ENCODE data around the gene ABHD14A.

Gene ABHD14A

DNA sequence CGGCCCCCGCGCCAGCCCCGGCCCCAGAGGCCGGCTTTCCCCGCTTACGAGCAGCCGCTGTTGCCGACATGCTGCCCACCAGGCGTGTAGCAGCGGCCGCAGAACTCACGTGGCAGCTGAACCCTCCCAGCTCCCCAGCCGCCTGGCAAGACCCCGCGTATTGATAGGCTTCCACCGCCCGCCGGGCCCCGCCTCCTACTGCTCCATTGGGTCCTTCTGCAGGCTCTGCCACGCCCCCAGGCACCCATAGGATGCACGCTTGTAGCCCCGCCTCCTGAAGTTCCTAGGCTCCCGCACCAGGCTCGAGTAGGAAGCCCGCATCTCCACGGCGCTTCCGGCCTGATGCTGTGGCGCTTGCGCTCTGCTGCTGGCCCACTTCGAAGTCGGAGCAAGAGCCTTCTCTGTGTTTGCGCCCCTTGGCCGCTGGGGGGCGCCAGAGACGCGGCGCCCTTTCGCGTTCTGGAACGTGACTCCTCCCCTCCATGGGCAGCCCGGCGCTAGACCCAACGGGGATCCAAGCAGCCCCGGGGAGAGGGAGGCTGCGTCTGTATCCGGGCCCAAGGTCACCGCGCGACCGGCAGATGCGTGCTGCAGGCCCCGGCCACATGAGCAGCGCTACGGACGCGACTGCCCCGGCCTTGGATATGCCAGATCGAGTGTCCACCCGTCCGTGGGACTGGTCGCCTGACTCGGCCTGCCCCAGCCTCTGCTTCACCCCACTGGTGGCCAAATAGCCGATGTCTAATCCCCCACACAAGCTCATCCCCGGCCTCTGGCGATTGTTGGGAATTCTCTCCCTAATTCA lies 32.9 kb upstream of the ABHD14A start, which contains the start of the genes PARP3 and RRP9:
Gene PARP3, plus strand, starts transcription at position 566 of the 805 bp plus-strand sequence. CDS start 993 bp downstream, outside the sequence.
Gene RRP9, minus strand, starts transcription at position 107 of the 805 bp plus-strand sequence. Its CDS starts 37 bp downstream, at position 70.
- peak; percentile 99 for DNase-seq

DNA sequence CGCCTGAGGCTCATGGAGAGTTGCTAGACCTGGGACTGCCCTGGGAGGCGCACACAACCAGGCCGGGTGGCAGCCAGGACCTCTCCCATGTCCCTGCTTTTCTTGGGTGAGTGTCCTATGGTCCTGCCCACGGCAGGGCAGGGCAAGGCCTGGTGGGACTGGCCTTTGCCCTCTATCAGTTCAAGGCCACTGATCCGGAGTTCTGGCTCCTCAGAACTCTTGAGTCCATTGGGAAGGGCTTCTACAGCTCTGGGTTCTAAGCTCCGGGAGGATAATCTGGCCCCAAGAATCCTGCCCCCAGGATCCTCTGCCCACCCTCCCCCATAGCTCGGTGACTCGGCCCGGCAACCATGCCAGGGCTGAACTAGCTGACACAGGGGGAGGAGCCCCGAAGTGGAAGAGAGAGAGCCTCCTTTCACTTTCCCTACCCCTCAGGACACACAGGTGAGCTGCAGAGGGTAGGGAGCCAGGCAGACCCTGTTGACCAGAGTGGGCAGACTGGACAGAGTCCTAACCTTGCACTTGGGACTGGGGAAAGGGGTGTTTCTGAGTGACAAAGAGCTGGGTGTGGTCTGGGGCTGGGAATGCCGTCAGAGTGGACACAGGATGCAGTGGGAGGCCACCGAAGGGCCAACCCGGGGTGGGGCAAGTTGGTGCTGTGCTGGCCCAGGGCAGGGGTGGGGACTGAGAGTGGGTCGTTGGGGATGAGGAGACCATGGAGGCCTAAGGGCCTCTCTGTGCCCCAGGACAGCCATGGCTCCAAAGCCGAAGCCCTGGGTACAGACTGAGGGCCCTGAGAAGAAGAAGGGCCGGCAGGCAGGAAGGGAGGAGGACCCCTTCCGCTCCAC lies 32.0 kb upstream of the ABHD14A start:
- DNase-seq = no peak

DNA sequence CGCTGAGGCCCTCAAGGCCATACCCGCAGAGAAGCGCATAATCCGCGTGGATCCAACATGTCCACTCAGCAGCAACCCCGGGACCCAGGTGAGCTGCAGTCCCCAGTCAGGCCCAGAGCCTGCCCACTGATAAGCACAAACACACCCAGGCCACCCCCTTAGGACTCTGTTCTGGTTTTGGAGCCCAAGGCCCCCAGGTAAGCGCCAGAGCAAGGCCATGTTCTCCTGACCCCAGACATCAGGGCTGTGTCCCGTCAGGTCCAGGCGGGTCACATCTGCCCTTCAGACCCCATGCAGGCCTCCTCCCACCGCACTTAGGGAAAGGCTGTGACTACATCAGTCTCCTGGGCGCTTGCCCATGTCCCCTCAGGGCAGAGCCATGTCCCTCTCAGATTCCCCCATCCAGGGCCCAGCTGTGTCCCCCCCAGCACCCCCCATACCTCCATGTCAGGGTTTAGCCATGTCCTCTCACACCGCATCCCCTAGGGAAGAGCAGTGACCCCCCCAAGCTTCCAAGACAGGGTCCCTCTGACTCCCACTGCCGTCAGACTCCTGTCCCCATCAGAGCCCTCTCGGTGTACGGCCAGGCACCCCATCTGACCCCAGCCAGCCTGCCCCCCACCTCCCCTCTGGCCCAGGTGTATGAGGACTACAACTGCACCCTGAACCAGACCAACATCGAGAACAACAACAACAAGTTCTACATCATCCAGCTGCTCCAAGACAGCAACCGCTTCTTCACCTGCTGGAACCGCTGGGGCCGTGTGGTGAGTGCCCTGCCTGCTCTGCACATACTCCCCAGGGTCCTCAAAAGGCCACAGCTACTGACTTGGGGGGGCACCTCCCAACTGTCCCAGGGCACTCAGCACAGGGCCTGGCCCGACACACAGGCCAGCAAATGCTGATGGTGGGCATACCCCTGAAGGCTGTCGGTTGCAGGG lies 31.1 kb upstream of the ABHD14A start:
- DNase-seq = no peak

DNA sequence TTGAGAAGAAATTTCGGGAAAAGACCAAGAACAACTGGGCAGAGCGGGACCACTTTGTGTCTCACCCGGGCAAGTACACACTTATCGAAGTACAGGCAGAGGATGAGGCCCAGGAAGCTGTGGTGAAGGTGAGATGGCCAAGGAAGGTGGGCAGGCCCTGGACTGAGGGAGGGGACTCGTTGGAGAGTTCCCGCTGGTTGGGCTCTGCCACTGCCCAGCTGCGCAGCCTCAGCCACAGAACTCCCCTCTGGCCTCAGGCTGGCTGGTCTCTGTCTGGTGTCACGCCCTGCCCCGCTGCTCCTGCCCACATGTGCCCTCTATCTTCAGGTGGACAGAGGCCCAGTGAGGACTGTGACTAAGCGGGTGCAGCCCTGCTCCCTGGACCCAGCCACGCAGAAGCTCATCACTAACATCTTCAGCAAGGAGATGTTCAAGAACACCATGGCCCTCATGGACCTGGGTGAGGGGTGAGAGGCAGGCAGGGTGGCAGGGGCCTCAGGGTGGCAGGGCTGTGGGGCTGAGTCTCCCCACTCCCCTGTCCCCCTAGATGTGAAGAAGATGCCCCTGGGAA lies 30.3 kb upstream of the ABHD14A start:
- DNase-seq = no peak

DNA sequence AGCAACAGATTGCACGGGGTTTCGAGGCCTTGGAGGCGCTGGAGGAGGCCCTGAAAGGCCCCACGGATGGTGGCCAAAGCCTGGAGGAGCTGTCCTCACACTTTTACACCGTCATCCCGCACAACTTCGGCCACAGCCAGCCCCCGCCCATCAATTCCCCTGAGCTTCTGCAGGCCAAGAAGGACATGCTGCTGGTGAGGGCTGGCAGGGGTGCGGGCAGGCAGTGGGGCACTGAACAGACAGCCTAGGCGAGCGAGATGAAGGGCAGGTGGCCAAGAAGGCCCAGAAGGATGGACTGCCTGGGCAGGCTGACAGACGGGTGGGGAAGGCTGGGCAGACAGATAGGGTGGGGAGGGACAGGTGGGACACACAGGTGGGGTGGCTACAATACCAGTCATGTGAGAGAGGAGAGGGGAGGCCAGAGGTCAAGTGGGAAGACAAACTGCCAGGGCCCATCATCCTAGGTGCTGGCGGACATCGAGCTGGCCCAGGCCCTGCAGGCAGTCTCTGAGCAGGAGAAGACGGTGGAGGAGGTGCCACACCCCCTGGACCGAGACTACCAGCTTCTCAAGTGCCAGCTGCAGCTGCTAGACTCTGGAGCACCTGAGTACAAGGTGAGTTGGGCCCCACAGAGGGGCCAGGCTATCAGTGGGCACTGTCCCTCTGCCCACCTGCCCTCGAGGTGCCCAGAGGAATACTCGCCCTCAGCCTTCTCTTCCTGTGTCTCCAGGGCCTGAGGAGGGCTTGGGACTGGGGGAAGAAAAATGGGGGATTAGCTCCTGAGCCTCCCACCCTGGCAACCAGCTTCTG lies 29.6 kb upstream of the ABHD14A start:
- DNase-seq = no peak

DNA sequence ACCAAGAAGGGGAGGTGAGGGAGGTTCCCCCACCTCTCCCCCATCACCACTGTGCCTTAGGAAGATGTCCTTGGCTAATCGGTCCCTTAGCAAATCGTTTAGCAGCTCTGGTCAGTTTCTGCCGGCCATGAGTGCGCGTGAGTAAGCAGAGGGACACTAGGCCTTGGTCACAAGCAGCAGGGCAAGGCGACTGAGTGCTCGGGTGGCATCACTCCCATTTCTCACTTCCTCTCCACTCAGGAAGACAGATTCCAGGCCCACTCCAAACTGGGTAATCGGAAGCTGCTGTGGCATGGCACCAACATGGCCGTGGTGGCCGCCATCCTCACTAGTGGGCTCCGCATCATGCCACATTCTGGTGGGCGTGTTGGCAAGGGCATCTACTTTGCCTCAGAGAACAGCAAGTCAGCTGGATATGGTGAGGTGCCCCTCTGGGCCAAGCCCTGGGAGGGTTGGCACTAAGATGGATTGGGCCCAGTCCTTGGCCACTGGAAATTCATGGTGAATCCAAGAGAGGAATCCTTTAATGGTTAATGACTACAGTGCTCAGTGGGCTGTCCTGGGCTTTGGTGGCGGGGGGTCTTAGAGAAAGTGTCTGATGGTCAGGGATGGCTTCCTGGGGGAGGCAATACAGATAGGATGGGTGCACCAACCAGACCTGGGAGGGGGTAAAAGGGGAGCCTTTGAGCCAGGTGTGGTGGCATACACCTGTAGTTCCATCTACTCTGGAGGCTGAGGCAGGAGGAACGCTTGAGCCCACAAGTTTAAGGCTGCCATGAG lies 28.7 kb upstream of the ABHD14A start:
- no peak for DNase-seq

DNA sequence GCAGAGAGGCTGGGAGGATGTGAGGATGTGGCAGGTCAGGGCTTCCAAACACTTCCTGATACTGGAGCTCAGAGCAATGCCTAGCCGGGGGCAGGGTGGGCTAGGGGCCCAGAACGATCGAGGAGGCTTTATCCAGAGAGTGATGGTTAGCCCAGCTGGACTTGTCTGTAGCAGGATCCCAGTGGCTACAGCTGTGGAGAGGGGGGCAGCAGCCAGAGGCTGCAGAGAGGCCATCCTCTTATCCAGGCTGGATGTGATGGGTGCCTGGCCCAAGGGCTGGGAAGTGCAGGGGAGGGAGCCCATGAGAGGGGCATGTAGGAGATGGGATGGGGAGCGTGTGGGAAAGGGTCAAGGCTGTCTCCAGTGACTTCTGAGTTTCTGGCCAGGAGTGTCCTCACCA lies 28.1 kb upstream of the ABHD14A start:
- DNase-seq = no peak

DNA sequence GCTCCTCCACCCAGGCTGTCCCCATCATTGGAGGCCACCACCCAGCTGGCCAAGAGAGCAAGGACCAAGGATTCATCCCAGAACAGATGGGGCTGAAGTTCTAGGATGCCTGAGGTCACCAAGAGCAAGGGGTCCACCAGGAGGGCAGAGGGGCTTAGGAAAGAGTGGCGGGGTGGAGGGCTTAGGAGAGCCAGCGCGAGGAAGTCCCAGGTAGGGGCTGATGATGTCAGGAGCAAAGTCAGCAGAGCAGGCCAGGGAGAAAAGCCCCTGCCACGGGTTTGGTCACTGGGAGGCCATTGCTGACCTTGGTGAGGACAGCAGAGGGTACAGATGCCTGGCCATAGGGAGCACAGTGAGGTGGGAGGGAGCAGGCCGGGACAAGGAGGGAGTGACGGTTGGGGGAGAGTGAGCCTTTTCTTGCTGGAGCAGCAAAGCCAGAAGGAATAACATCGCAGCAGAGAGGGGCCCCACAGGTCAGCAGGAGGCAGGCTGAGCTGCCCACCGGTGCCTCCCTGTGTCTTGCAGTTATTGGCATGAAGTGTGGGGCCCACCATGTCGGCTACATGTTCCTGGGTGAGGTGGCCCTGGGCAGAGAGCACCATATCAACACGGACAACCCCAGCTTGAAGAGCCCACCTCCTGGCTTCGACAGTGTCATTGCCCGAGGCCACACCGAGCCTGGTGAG lies 27.5 kb upstream of the ABHD14A start:
- DNase-seq = no peak

DNA sequence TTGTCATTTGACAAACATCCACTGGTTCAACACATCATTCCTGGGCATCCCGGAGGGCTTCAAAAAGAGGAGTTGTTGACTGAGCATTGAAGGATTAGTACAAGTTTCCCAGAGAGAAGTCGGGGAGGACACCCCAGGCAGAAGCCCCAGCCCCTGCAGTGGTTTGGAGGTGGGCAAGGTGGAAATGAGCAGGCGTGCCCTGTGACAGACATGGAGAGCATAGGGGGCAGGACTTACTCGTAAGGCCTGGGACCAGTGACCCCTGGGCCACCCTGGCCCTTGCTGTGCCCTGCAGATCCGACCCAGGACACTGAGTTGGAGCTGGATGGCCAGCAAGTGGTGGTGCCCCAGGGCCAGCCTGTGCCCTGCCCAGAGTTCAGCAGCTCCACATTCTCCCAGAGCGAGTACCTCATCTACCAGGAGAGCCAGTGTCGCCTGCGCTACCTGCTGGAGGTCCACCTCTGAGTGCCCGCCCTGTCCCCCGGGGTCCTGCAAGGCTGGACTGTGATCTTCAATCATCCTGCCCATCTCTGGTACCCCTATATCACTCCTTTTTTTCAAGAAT lies 26.8 kb upstream of the ABHD14A start:
- no peak for DNase-seq

DNA sequence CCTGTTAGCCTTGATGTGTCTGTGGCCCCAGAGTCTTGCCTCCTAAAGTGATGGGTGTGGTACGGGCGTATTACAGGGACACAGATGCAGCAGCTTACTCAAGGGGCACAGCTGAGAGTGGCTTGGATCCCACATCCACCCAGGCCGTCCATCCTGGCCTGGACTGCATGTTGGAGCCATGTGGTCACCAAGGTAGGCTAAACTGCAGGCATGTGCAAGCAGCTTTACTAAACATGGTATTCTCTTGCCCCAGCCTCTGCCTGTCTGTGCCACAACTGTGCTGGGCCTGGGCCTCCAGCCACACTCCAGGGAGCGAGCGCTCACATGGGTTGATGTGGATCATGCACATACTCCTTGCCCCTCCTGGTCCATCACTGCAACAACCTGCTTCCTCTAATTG lies 25.7 kb upstream of the ABHD14A start:
- DNase-seq = no peak

DNA sequence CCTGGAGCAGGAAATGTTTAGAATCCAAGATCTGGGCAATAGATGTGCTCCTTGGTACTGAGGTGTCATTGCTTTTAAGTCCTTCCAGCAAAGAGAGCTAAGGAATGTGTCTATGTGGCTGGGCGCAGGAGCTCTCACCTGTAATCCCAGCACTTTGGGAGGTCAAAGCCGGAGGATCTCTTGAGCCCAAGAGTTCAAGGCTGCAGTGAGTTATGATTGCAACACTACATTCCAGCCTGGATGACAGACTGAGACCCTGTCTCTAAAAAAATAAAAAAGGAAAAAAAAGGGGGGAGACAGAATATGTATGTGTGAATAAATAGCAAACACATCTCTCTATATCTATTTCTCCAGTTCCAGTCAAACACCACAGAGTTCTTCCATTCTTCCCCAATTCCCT lies 24.0 kb upstream of the ABHD14A start:
- DNase-seq = no peak

DNA sequence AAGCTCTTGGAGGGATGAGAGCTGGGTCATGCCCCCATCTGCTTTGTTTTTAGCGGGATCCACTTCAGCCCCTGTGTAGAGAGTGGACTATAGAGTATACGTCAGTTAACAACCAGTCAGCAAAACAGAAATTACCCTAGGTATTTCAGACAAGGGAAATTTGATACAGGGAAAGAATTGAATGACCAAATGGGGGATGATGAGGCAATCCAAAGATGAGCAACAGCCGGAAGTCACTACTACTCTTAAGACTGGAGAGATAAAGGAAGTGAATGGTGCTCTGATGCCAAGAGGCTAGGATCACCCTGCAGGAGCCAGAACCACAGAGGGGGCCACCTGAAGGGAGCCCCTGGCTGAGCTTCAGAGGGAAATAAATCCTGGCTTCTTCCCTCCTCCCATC lies 21.4 kb upstream of the ABHD14A start:
- no peak for DNase-seq

DNA sequence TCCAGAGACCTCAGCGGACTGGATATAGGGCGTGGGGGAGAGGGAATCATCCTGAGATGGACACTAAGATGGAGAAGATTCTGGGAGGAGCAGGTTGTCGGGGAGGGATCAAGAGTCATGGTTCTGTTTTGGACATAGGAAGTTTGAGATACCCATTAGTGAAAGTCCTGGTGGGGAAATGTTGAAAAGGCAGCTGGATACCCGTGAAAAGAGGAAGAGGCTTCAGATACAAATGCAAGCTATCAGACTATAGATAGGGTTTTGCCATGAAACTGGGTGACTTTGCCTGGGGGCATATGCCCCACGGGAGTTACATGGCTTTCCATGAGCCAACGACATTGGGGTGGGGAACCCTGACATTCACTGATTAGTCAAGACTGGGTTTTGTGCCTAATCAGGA lies 20.8 kb upstream of the ABHD14A start:
- no peak for DNase-seq

DNA sequence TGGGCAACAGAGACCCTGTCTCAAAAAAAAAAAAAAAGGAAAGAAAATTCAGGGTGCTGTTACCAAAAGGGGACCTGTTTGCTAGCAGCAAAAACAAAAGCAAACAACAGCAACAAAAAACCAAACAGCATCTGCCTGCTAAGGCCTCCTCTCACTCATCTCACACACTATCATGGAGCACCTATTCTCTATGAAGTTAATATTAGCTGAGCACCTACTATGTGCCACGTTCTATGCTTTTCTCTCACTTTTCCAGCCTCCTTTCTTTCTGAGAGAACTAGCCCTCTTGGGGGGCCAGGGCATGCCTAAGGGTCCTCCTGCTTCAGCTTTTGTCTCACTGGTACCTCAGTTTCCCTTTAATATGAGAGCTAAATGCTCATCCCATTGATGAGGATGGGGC lies 20.2 kb upstream of the ABHD14A start:
- DNase-seq = no peak

DNA sequence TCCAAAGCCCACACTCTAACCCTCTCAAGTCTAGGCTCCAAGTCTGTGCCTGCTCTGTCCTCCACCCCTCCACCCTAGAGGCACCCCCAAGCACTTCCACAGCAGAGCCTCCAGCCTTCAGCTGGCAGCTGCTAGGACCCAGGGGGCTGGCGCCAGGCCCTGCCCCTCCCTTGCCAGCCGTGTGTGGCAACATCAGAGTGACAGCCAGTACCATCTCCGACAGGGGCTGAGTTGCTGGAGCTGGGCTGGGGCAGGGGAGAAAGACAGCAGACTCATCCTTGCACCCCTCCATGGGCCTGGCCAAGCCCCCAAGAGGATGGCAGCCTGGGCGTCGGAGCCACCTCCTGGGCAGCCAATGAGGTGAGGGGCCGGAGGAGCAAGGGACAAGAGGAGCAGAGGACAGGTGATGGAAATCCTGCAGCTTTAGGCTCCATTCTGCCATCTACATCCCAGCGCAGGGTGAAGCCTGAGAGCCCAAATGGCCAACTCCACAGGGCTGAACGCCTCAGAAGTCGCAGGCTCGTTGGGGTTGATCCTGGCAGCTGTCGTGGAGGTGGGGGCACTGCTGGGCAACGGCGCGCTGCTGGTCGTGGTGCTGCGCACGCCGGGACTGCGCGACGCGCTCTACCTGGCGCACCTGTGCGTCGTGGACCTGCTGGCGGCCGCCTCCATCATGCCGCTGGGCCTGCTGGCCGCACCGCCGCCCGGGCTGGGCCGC lies 19.5 kb upstream of the ABHD14A start, which contains the start of gene GPR62:
Gene GPR62, plus strand, starts transcription at position 207 of the 718 bp plus-strand sequence. Its CDS starts 272 bp downstream, at position 479.
- DNase-seq = no peak

DNA sequence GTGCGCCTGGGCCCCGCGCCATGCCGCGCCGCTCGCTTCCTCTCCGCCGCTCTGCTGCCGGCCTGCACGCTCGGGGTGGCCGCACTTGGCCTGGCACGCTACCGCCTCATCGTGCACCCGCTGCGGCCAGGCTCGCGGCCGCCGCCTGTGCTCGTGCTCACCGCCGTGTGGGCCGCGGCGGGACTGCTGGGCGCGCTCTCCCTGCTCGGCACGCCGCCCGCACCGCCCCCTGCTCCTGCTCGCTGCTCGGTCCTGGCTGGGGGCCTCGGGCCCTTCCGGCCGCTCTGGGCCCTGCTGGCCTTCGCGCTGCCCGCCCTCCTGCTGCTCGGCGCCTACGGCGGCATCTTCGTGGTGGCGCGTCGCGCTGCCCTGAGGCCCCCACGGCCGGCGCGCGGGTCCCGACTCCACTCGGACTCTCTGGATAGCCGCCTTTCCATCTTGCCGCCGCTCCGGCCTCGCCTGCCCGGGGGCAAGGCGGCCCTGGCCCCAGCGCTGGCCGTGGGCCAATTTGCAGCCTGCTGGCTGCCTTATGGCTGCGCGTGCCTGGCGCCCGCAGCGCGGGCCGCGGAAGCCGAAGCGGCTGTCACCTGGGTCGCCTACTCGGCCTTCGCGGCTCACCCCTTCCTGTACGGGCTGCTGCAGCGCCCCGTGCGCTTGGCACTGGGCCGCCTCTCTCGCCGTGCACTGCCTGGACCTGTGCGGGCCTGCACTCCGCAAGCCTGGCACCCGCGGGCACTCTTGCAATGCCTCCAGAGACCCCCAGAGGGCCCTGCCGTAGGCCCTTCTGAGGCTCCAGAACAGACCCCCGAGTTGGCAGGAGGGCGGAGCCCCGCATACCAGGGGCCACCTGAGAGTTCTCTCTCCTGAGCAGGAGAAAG lies 18.7 kb upstream of the ABHD14A start:
- DNase-seq = no peak

DNA sequence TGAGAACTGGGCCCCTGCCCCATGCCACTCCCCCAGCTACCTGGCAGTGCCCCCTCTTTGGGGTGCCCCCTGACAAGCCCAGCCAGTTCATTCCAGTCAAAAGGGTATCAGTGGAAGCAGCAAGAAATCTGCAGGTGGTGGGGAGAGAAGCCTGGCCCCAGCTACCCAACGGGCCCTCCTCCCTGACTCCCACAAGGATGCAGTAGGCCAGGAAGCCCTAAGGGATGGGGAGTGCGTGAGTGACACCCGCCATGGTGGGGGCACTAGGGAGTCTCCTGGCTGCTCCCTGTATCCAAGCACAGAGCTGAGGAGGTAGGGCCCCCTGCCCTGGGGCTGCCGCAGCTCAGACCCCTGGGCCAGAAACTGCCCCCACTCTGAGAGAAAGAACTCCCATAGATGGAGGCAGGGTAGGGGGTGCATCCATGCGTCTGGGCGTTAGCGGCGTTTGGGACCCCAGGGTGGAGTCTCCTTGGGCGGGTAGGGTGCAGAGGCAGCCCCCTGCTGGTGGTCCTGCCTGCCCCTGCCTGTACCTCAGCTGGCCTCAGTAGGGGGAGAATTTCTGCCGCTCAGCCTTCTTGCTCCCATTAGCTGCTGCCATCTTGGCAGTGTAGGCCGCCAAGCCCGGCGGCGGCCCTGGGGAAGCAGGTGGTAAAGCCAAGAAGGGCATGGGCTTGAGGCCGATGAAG lies 17.2 kb upstream of the ABHD14A start:
- no peak for DNase-seq
